ENCODE data around the gene PRG2.

PRG2 gene

DNA sequence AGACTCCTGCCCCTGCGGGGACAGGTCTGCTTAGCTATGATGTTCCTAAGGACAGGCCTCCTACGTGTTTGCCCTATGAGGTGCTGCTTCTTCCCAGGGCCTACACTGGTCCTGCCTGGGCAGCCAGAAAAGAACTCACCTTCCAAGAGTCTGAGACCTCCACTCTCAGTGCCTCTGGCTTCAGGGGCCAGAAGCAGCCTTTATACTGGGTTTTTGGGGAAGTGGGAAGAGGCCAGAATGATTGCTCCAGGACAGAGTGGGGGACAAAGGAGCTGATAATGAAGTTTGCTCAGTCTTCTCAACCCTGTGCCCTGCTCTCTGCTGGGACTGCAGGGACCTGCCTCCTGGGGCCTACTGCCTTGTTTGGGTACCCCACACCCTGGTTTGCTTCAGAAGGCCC lies 9.5 kb downstream of the PRG2 start, which contains the start of gene PRG3:
PRG3 (minus strand) TSS at position 176 of the 400 bp plus-strand sequence. CDS start 442 bp downstream, outside the sequence.
- H3K4me3 ChIP-seq (ENCODE audit: low read depth, low read length) = no peak within 1 kb of the TSS
- no peak for DNase-seq (ENCODE audit: low read depth)
- TF ChIP-seq POLR2A (IDR thresholded peaks at IDR 0.05; ENCODE audit: extremely low read depth, insufficient read length) = no peak
- TF ChIP-seq MYC (IDR thresholded peaks at IDR 0.05; ENCODE audit: low read depth, low read length) = no peak
- TF ChIP-seq, protein P1, sequence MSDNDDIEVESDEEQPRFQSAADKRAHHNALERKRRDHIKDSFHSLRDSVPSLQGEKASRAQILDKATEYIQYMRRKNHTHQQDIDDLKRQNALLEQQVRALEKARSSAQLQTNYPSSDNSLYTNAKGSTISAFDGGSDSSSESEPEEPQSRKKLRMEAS (IDR thresholded peaks at IDR 0.05; ENCODE audit: low read depth, low read length) = no peak
- TF ChIP-seq CTCF (IDR thresholded peaks at IDR 0.05; ENCODE audit: low read depth, low read length) = no peak

DNA sequence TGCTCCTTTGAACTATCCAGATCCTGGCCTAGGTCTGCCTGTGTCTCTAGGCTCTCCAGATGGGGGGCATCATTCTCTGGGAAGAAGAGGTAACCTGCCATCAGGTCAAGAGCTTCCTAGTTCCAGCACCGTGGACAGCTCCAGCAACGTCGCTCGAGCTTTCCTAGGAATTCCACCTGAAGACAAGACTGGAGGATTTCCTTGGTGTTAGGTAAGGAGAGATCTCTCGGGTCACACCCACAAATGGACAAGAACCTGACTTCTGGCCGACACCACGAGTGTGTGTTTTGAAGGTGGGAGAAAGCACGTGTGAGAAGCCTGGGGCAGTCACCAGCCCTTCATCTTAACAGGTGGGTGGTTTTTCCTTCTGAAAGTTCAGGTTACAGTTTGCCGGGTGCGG lies 10.7 kb downstream of the PRG2 start:
- peak; percentile 33 for DNase-seq (ENCODE audit: low read depth)
- H3K4me3 ChIP-seq (ENCODE audit: low read depth, low read length) = no peak overlapping the region
- TF ChIP-seq, protein P1 (IDR thresholded peaks at IDR 0.05; ENCODE audit: low read depth, low read length) = no peak
- TF ChIP-seq MYC (IDR thresholded peaks at IDR 0.05; ENCODE audit: low read depth, low read length) = no peak
- no peak for TF ChIP-seq CTCF (IDR thresholded peaks at IDR 0.05; ENCODE audit: low read depth, low read length)
- no peak for TF ChIP-seq POLR2A (IDR thresholded peaks at IDR 0.05; ENCODE audit: extremely low read depth, insufficient read length)

- TF ChIP-seq, protein P1 (IDR thresholded peaks at IDR 0.05; ENCODE audit: low read depth, low read length) = no peak
- TF ChIP-seq POLR2A (IDR thresholded peaks at IDR 0.05; ENCODE audit: extremely low read depth, insufficient read length) (no peak), MYC (IDR thresholded peaks at IDR 0.05; ENCODE audit: low read depth, low read length) (no peak), CTCF (IDR thresholded peaks at IDR 0.05; ENCODE audit: low read depth, low read length) (no peak)
- no peak overlapping the region for H3K4me3 ChIP-seq (ENCODE audit: low read depth, low read length)
- DNase-seq (ENCODE audit: low read depth) = peak; percentile 82
Measured at GRCh38 chr11:57378186-57378585, 12.3 kb downstream of the PRG2 start.

DNA sequence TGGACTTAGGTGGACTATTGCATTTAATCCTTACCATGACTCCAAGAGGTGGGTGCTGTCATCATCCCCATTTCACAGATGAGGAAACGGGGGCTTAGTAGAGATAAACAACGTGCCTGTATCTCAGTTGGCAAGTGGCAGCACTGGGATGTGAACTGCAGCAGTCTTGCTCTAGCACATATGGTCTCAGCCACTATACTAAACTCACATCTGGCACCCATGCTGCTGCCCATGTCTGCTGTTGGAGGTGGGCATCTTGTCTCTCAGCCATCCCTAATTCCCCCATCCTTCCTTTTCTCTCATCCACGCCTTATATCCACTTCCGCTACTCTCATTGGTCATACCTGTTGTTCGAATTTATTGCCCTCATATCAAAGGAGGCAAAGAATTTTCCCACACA lies 13.3 kb downstream of the PRG2 start:
- TF ChIP-seq POLR2A (IDR thresholded peaks at IDR 0.05; ENCODE audit: extremely low read depth, insufficient read length) (no peak), CTCF (IDR thresholded peaks at IDR 0.05; ENCODE audit: low read depth, low read length) (no peak), MYC (IDR thresholded peaks at IDR 0.05; ENCODE audit: low read depth, low read length) (no peak)
- TF ChIP-seq, protein P1 (IDR thresholded peaks at IDR 0.05; ENCODE audit: low read depth, low read length) = no peak
- no peak for DNase-seq (ENCODE audit: low read depth)
- no peak overlapping the region for H3K4me3 ChIP-seq (ENCODE audit: low read depth, low read length)

DNA sequence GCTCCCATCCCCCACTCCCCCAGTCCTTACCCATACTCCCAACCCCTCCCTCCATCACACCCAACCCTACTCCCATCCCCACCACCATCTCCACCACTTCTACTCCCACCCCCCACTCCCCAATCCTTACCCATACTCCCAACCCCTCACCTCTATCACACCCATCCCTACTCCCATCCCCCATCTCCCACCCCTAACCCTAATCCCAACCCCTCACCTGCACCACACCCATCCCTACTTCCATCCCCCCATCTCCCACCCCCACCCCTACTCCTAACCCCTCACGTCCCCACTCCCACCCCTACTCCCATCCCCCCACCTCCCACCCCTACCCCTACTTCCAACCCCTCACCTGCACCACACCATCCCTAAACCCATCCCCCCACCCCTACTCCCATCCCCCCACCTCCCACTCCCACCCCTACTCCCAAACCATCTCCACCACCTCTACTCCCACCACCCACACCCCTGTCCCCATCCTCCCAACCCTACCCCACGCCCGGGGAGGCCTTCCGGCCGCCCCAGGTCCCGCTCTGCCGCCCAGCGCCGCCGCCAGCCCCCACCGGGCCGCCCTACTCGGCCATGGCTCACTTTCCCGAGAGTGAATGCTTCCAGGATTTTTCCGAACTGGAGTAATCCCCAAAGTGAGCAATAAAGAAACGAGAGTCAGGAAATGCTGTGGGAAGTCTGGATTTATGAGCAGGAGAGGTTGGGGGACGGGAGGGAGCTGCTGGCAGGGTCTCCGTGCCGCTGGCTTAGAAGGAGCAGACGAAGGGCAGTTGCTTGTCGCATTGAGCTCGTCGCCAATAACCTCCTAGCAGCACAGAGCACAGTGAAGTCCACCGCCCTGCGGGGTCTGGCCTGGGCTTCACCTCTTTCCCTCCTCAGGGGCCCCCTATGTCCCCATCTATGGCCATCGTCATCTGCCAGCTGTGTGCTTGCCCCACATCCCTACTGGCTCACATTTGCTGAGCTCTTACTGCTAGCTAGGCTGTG lies 14.1 kb downstream of the PRG2 start:
- TF ChIP-seq CTCF (IDR thresholded peaks at IDR 0.05; ENCODE audit: low read depth, low read length) (no peak), MYC (IDR thresholded peaks at IDR 0.05; ENCODE audit: low read depth, low read length) (no peak), POLR2A (IDR thresholded peaks at IDR 0.05; ENCODE audit: extremely low read depth, insufficient read length) (no peak)
- TF ChIP-seq, protein P1 (IDR thresholded peaks at IDR 0.05; ENCODE audit: low read depth, low read length) = no peak
- H3K4me3 ChIP-seq (ENCODE audit: low read depth, low read length) = no peak overlapping the region
- DNase-seq (ENCODE audit: low read depth) = no peak

Data from NB4 (cell line).